Suprapubic skin (tissue), 4 donors: Measurements from ENCODE around the gene MBOAT2.

Experiments used
- POLR2A ChIP-seq, 2 donors: fragments of 450-650 bp; IDR thresholded peaks; one replicate each; pipeline ENCODE4 v1.6.1; 2017; ENCODE audit warnings: antibody characterized with exemption in 2 of 2, mild to moderate bottlenecking in 2 of 2, moderate library complexity in 2 of 2
- POLR2AphosphoS5 ChIP-seq, 3 donors: sonication (generic); formaldehyde crosslinking; IDR thresholded peaks; one replicate each; pipeline ENCODE4 v1.6.1; 2017; ENCODE audit warnings: antibody characterized with exemption in 3 of 3
- TF ChIP-seq, protein P1 (sequence below), 2 donors: fragments of 200-600 bp in 1 of 2; fragments of 450-650 bp in 1 of 2; sonication (generic) in 1 of 2; IDR thresholded peaks; one replicate each; pipeline ENCODE4 v1.5.1; 2016 to 2019; ENCODE audit warnings: antibody characterized with exemption in 2 of 2, mild to moderate bottlenecking in 1 of 2, moderate library complexity in 1 of 2

DNA sequence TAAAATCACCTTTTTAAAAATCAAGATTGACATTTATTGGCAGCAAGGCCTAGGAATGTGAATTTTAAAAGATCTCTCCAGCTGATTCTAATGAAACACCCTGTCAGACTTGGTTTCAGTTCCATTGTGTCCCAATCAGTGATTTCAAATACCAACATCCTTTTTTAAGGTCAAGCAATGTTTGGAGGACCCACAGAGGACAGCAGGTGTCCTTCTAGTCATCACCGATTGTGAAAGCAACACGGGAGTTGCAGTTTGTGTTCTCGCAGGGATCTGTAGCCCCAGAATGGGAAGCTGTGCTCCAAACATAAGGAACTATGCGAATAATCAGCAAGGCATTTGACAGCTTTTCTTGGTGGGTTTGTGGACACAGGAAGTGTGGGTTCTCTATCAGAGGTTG, 161.6 kb downstream of the MBOAT2 start:
- TF ChIP-seq, protein P1, sequence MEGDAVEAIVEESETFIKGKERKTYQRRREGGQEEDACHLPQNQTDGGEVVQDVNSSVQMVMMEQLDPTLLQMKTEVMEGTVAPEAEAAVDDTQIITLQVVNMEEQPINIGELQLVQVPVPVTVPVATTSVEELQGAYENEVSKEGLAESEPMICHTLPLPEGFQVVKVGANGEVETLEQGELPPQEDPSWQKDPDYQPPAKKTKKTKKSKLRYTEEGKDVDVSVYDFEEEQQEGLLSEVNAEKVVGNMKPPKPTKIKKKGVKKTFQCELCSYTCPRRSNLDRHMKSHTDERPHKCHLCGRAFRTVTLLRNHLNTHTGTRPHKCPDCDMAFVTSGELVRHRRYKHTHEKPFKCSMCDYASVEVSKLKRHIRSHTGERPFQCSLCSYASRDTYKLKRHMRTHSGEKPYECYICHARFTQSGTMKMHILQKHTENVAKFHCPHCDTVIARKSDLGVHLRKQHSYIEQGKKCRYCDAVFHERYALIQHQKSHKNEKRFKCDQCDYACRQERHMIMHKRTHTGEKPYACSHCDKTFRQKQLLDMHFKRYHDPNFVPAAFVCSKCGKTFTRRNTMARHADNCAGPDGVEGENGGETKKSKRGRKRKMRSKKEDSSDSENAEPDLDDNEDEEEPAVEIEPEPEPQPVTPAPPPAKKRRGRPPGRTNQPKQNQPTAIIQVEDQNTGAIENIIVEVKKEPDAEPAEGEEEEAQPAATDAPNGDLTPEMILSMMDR (IDR thresholded peaks at IDR 0.05), result no peak
- TF ChIP-seq POLR2A (IDR thresholded peaks at IDR 0.05) (no peak), POLR2AphosphoS5 (IDR thresholded peaks at IDR 0.05) (no peak)
